GM23338 (cell line): ENCODE measurements around the gene CORO7. TPM values are rescaled to one million over a fixed set of nuclear protein-coding genes. Genes with fewer than 3 reads are reported as not detected.

Experiments
- ATAC-seq: fragments of 200-7000 bp; cut with Tn5 transposase; 3 replicates; pipeline ENCODE4 v1.9.1; 2020
- DNase-seq: peaks from one replicate; pipeline ENCODE4 v3.0.0-alpha.2; 2015; ENCODE audit warnings: low spot score
- H2AFZ ChIP-seq: fragments of 200-600 bp; sonication (generic); 2 replicates; pipeline ENCODE4 v1.8.0; 2016; ENCODE audit warnings: antibody characterized with exemption, mild to moderate bottlenecking, moderate library complexity
- H3F3A ChIP-seq: fragments of 200-600 bp; sonication (generic); replicated peaks from 2 replicates; pipeline ENCODE4 v1.8.0; 2017; ENCODE audit warnings: antibody characterized with exemption, mixed run types, low read depth
- H3K27ac ChIP-seq: fragments of 200-600 bp; sonication (generic); 2 replicates; pipeline ENCODE4 v1.6.1; 2016; ENCODE audit warnings: low read depth
- H3K27me3 ChIP-seq: fragments of 200-600 bp; sonication (generic); 2 replicates; pipeline ENCODE4 v1.8.0; 2016; ENCODE audit warnings: mild to moderate bottlenecking, mixed run types, moderate library complexity; ENCODE audit not compliant: insufficient read depth
- H3K36me3 ChIP-seq: fragments of 200-600 bp; sonication (generic); 2 replicates; pipeline ENCODE4 v1.8.0; 2016; ENCODE audit warnings: mild to moderate bottlenecking; ENCODE audit not compliant: insufficient read depth
- H3K4me1 ChIP-seq: fragments of 200-600 bp; sonication (generic); 2 replicates; pipeline ENCODE4 v1.8.0; 2016; ENCODE audit warnings: mild to moderate bottlenecking, moderate library complexity; ENCODE audit not compliant: insufficient read depth
- H3K4me2 ChIP-seq: fragments of 200-600 bp; sonication (generic); 2 replicates; pipeline ENCODE4 v1.7.1; 2017; ENCODE audit warnings: mixed run types
- H3K4me3 ChIP-seq: fragments of 200-600 bp; sonication (generic); 2 replicates; pipeline ENCODE4 v1.6.1; 2016; ENCODE audit warnings: mixed run types
- H3K79me2 ChIP-seq: fragments of 200-600 bp; sonication (generic); replicated peaks from 2 replicates; pipeline ENCODE4 v1.8.0; 2017; ENCODE audit warnings: mild to moderate bottlenecking; ENCODE audit not compliant: insufficient read depth
- H3K9me2 ChIP-seq: fragments of 200-600 bp; sonication (generic); 2 replicates; pipeline ENCODE4 v1.8.0; 2017; ENCODE audit not compliant: insufficient read depth
- H4K20me1 ChIP-seq: fragments of 200-600 bp; sonication (generic); replicated peaks from 2 replicates; pipeline ENCODE4 v1.8.0; 2017; ENCODE audit warnings: mild to moderate bottlenecking; ENCODE audit not compliant: insufficient read depth
- H3K27ac Mint-ChIP-seq: 2 replicates; pipeline ENCODE4 v1.8.0; 2020; ENCODE audit warnings: inconsistent platforms, mild to moderate bottlenecking, moderate library complexity, mixed read lengths
- H3K27me3 Mint-ChIP-seq: 3 replicates; pipeline ENCODE4 v1.8.0; 2022; ENCODE audit warnings: low read depth, mild to moderate bottlenecking, moderate library complexity, mixed read lengths, inconsistent platforms; ENCODE audit not compliant: insufficient read depth, poor library complexity
- H3K36me3 Mint-ChIP-seq: 3 replicates; pipeline ENCODE4 v1.8.0; 2021; ENCODE audit warnings: low read depth, mild to moderate bottlenecking, inconsistent platforms, moderate library complexity, mixed read lengths
- H3K4me1 Mint-ChIP-seq: 3 replicates; pipeline ENCODE4 v1.8.0; 2020; ENCODE audit warnings: mild to moderate bottlenecking, inconsistent platforms, mixed read lengths
- H3K4me3 Mint-ChIP-seq: 3 replicates; pipeline ENCODE4 v1.8.0; 2021; ENCODE audit warnings: moderate library complexity, mild to moderate bottlenecking, inconsistent platforms, mixed read lengths
- H3K9me3 Mint-ChIP-seq: 3 replicates; pipeline ENCODE4 v1.8.0; 2020; ENCODE audit warnings: moderate library complexity, mild to moderate bottlenecking, inconsistent platforms, mixed read lengths
- CREB1 ChIP-seq: fragments of 250-450 bp; sonication (Bioruptor Pico); IDR thresholded peaks from 2 replicates; pipeline ENCODE4 v1.5.0; 2020; ENCODE audit warnings: low read depth, mild to moderate bottlenecking, moderate library complexity
- CTCF ChIP-seq, 2 experiments: fragments of 200-600 bp in 1 of 2; sonication (generic) in 1 of 2; conservative IDR thresholded peaks; 2 replicates each; pipeline versions ENCODE4 v1.5.1 to v1.6.1; 2016 to 2017; ENCODE audit warnings: antibody characterized with exemption in 2 of 2, low read depth in 2 of 2, mild to moderate bottlenecking in 2 of 2, moderate library complexity in 1 of 2
- ETS1 ChIP-seq: IDR thresholded peaks from 2 replicates; pipeline ENCODE4 v1.6.1; 2016; ENCODE audit warnings: antibody characterized with exemption
- EZH2 ChIP-seq: fragments of 200-600 bp; sonication (generic); IDR thresholded peaks from one replicate; pipeline ENCODE4 v1.8.0; 2017; ENCODE audit warnings: antibody characterized with exemption, mild to moderate bottlenecking, low read depth; ENCODE audit not compliant: unreplicated experiment
- EZH2phosphoT487 ChIP-seq: fragments of 200-600 bp; sonication (generic); IDR thresholded peaks from one replicate; pipeline ENCODE4 v1.8.1; 2018; ENCODE audit warnings: antibody characterized with exemption; ENCODE audit not compliant: unreplicated experiment
- JUNB ChIP-seq: IDR thresholded peaks from one replicate; pipeline ENCODE4 v1.6.1; 2016; ENCODE audit warnings: antibody characterized with exemption; ENCODE audit not compliant: unreplicated experiment
- NANOG ChIP-seq: IDR thresholded peaks from 2 replicates; pipeline ENCODE4 v1.6.1; 2016; ENCODE audit warnings: antibody characterized with exemption, borderline replicate concordance
- POLR2AphosphoS5 ChIP-seq: IDR thresholded peaks from 2 replicates; pipeline ENCODE4 v1.6.1; 2016; ENCODE audit warnings: antibody characterized with exemption, low read depth
- REST ChIP-seq: IDR thresholded peaks from one replicate; pipeline ENCODE4 v1.6.1; 2018; ENCODE audit warnings: antibody characterized with exemption; ENCODE audit not compliant: unreplicated experiment
- STAT1 ChIP-seq: IDR thresholded peaks from one replicate; pipeline ENCODE4 v1.6.1; 2016; ENCODE audit warnings: antibody characterized with exemption; ENCODE audit not compliant: unreplicated experiment
- ZNF114 ChIP-seq: fragments of 250-450 bp; sonication (Bioruptor Pico); IDR thresholded peaks from 2 replicates; pipeline ENCODE4 v1.5.0; 2020; ENCODE audit warnings: mild to moderate bottlenecking, moderate library complexity
- ZNF331 ChIP-seq: fragments of 250-450 bp; sonication (Bioruptor Pico); IDR thresholded peaks from 2 replicates; pipeline ENCODE4 v1.5.0; 2020; ENCODE audit warnings: low read depth, mild to moderate bottlenecking, moderate library complexity
- polyA plus RNA-seq: library from polyadenylated mRNA; unstranded; fragments of >200 nt; fragmentation: Nextera tagmentation; extraction: Ambion mirVana; gene quantifications from 2 replicates; pipeline ENCODE4 v1.2.1, GENCODE V29; 2016
- total RNA-seq: library from RNA; depleted of rRNA; stranded (reverse); fragments of >200 nt; shearing (Covaris generic); gene quantifications from 2 replicates; pipeline ENCODE4 v1.2.3, GENCODE V29; 2014

CORO7 gene
- total and polyA plus RNA-seq, 2 experiments from 2014 or later, result 14.2 to 46.4 TPM

- peaks cover 8% of the 10 kb centered on the region for H3K4me1 Mint-ChIP-seq
- H3K4me3 Mint-ChIP-seq, result no peak overlapping the region
- Histone ChIP-seq H3K4me3 (no peak overlapping the region), H2AFZ (no peak overlapping the region), H3K9me2 (no peaks in the 10 kb centered on the region), H3K36me3 (no peaks in the 10 kb centered on the region; the same call in 1 of the 2 replicates), H3K79me2 (peaks cover 10% of the 10 kb centered on the region), H3F3A (peaks cover 10% of the 10 kb centered on the region), H3K4me1 (peaks cover 5% of the 10 kb centered on the region; the same call in 1 of the 2 replicates), H3K4me2 (no peak overlapping the region), H3K27me3 (no peaks in the 10 kb centered on the region), H4K20me1 (peaks cover 6% of the 10 kb centered on the region), H3K27ac (no peak overlapping the region)
- TF ChIP-seq EZH2, result no peak
- no peak for TF ChIP-seq REST
- TF ChIP-seq ETS1, result no peak
- no peak for TF ChIP-seq ZNF331
- TF ChIP-seq EZH2phosphoT487, result no peak
- peaks cover 12% of the 10 kb centered on the region for H3K27me3 Mint-ChIP-seq
- ATAC-seq (no peak), DNase-seq (no peak)
- H3K9me3 Mint-ChIP-seq, result no peaks in the 10 kb centered on the region
- no peaks in the 10 kb centered on the region; the same call in 2 of the 3 replicates for H3K36me3 Mint-ChIP-seq
- no peak overlapping the region for H3K27ac Mint-ChIP-seq
Measured at GRCh38 chr16:4412854-4413253, 3.5 kb downstream of the CORO7 start.

GRCh38 chr16:4412159-4412558 lies 4.2 kb downstream of the CORO7 start:
- Histone ChIP-seq H3K4me1 (peaks cover 5% of the 10 kb centered on the region; the same call in 1 of the 2 replicates), H3K27ac (no peak overlapping the region), H3K4me2 (no peak overlapping the region), H2AFZ (no peak overlapping the region), H3K27me3 (no peaks in the 10 kb centered on the region), H4K20me1 (peaks cover 6% of the 10 kb centered on the region), H3K4me3 (no peak overlapping the region), H3F3A (peaks cover 4% of the 10 kb centered on the region; the same call in 1 of the 2 replicates), H3K36me3 (no peaks in the 10 kb centered on the region; the same call in 1 of the 2 replicates), H3K9me2 (no peaks in the 10 kb centered on the region), H3K79me2 (peaks cover 10% of the 10 kb centered on the region)
- ATAC-seq (no peak), DNase-seq (no peak)
- no peak overlapping the region for H3K4me3 Mint-ChIP-seq
- no peaks in the 10 kb centered on the region for H3K9me3 Mint-ChIP-seq
- peaks cover 8% of the 10 kb centered on the region for H3K4me1 Mint-ChIP-seq
- H3K36me3 Mint-ChIP-seq, result no peaks in the 10 kb centered on the region; the same call in 2 of the 3 replicates
- H3K27me3 Mint-ChIP-seq, result peaks cover 12% of the 10 kb centered on the region
- H3K27ac Mint-ChIP-seq, result no peak overlapping the region
- TF ChIP-seq ZNF331 (no peak), REST (no peak), NANOG (no peak), ETS1 (no peak), CREB1 (no peak), POLR2AphosphoS5 (no peak), EZH2 (no peak), JUNB (no peak), CTCF (conservative IDR thresholded peaks at IDR 0.05; ENCODE audit: low read depth in 2 of 2) (no peak), EZH2phosphoT487 (no peak), STAT1 (no peak), ZNF114 (CRISPR knock-in tag) (no peak)
